Esophagus (tissue), 2 donors: ENCODE results near the gene NRXN3. TPM values are rescaled to one million over a fixed set of nuclear protein-coding genes. Genes with fewer than 3 reads are reported as not detected.

Experiments used
- H3K27ac ChIP-seq, 2 donors: one replicate each; pipeline ENCODE4 v1.5.1; 2013; ENCODE audit warnings: low read depth in 2 of 2, mild to moderate bottlenecking in 2 of 2, inconsistent platforms in 1 of 2, low read length in 1 of 2, moderate library complexity in 1 of 2
- H3K27me3 ChIP-seq, 2 donors: one replicate each; pipeline ENCODE4 v1.6.1; 2013; ENCODE audit warnings: low read length in 2 of 2, control low read depth in 1 of 2, mild to moderate bottlenecking in 1 of 2; ENCODE audit not compliant: insufficient read depth in 2 of 2, control insufficient read depth in 1 of 2
- H3K36me3 ChIP-seq, 2 donors: one replicate each; pipeline ENCODE4 v1.6.1; 2013; ENCODE audit warnings: low read length in 1 of 2; ENCODE audit not compliant: control insufficient read depth in 2 of 2, insufficient read depth in 2 of 2
- H3K4me1 ChIP-seq, 2 donors: one replicate each; pipeline ENCODE4 v1.6.1; 2013; ENCODE audit warnings: low read length in 1 of 2; ENCODE audit not compliant: control insufficient read depth in 2 of 2, insufficient read depth in 2 of 2
- H3K4me3 ChIP-seq, 2 donors: one replicate each; pipeline ENCODE4 v1.5.1; 2013; ENCODE audit warnings: low read length in 2 of 2, mild to moderate bottlenecking in 2 of 2, low read depth in 1 of 2, moderate library complexity in 1 of 2
- H3K9me3 ChIP-seq, 2 donors: one replicate each; pipeline ENCODE4 v1.6.1; 2013; ENCODE audit warnings: mild to moderate bottlenecking in 2 of 2, low read depth in 1 of 2, low read length in 1 of 2, moderate library complexity in 1 of 2; ENCODE audit not compliant: control insufficient read depth in 2 of 2, insufficient read depth in 1 of 2
- WGBS, 2 donors: extraction: QIAGEN DNeasy Blood & Tissue Kit; methylation state at CpG; one replicate each; pipeline ENCODE4 v1.1.7; 2013; 5-methylcytosine and 5-hydroxymethylcytosine counted together
- polyA plus RNA-seq, 2 donors: library from polyadenylated mRNA; stranded (reverse); fragments of 200-250 nt; gene quantifications; one replicate each; pipeline ENCODE4 v1.2.3, GENCODE V29; 2013
- donor health status: healthy with polysubstance abuse.
- donor health status: Bipolar disorder and iron deficiency.

Gene NRXN3
- polyA plus RNA-seq, 2 donors, result 1.7 to 2.2 TPM

DNA sequence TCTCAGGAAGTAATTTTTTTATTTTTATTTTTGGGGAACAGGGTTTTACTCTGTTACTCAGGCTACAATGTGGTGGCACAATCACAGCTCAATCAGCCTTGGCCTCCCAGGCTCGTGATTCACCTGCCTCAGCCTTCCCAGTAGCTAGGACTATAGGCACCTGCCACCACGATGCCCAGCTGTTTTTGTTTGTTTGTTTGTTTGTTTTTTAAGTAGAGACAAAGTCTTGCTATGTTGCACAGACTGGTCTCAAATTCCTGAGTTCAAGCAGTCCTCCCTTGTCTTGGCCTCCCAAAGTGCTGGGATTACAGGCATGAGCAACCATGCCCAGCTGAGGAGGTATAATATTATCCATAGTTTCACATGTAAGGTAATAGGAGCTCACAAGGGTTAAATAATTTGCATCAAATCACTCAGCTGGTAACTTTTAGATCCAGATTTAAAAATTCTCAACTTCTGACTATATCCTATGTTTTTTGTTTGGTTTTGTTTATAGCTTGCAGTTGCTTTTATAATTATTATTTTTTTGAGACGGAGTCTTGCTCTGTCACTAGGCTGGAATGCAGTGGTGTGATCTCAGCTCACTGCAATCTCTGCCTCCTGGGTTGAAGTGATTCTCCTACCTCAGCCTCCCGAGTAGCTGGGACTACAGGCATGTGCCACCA, 1411.9 kb downstream of the NRXN3 start:
- no peaks in the 10 kb centered on the region for H3K4me1 ChIP-seq
- H3K27me3 ChIP-seq, result no peaks in the 10 kb centered on the region
- no peaks in the 10 kb centered on the region for H3K36me3 ChIP-seq
- WGBS, 2 donors, result 66 to 74% methylated on average over 4 of the region's 4 CpGs
- no peak overlapping the region for H3K4me3 ChIP-seq
- H3K9me3 ChIP-seq, result no peaks in the 10 kb centered on the region
- H3K27ac ChIP-seq, result no peak overlapping the region

DNA sequence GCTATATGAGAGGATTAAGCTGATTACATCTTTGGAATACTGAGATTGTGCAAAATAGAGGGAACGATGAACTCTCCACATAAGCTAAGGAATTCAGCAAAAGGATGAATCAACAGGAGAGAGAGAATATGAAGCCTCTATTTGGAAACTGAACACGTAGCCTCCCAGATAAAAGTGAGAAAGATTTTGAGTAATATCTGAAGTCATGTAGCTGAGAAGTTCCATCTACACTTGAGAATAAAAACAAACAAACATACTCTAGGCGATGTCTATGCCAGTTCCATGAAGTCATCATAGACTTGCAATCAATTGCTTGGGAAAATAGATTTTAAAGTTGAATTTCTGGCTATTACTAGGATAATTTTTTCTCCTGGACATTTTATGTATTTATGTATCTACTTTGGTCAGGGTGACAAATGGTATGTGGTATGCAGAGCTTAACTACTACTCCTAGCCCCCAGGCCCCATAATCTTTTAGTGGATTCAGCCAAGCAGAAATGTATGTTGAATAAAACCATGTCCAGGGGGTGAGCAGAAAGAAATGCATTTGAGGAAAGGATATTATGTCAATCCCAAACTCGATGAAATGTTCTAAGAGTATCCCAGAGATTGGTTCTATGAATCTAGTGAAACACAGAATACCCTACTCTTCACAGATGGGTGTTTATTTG, 1413.7 kb downstream of the NRXN3 start:
- H3K4me3 ChIP-seq, result no peak overlapping the region
- 76 to 78% methylated on average over 4 of the region's 4 CpGs for WGBS, 2 donors
- H3K36me3 ChIP-seq, result no peaks in the 10 kb centered on the region
- H3K4me1 ChIP-seq, result no peaks in the 10 kb centered on the region
- H3K9me3 ChIP-seq, result no peaks in the 10 kb centered on the region
- H3K27ac ChIP-seq, result no peak overlapping the region
- H3K27me3 ChIP-seq, result no peaks in the 10 kb centered on the region

DNA sequence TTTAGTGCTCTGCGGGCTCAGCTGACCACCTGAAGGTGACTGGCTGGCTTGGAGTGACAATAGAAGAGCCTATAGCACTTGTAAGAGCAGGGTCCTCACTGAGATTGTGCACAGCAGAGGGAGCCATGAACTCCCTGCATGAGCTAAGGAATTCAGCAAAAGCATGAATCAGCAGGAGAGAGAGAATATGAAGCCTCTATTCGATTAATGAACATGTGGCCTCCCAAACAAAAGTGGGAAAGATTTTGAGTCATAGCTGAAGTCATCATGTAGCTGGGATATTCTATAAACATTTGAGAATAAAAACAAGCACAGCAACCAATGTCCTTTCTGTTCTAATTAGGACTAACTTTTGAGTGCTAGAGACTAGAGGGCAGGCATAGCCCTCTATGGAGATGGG, 1414.5 kb downstream of the NRXN3 start:
- no peak overlapping the region for H3K4me3 ChIP-seq
- H3K27ac ChIP-seq, result no peak overlapping the region
- H3K27me3 ChIP-seq, result no peaks in the 10 kb centered on the region
- no peaks in the 10 kb centered on the region for H3K9me3 ChIP-seq
- H3K36me3 ChIP-seq, result no peaks in the 10 kb centered on the region
- H3K4me1 ChIP-seq, result no peaks in the 10 kb centered on the region
- 58 to 73% methylated on average over 2 of the region's 2 CpGs for WGBS, 2 donors

DNA sequence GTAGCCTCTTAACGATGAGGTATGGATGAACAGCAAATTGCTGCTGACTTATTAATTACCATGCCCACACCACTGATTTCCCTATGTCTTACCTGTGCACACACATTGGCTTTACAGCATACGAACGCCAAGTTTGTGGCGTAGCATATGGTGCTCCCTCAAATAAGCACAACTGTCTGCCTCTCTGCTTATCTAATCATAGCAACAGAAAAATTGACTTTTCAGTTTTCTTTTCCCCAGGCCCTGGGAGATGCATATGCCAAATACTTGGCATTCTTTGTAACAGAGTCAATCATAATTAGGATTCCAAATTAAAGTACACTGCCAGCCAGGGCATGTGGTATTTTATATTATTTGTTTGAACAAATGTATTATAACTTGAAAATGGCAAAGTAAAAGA, 1415.7 kb downstream of the NRXN3 start:
- no peak overlapping the region for H3K4me3 ChIP-seq
- H3K27me3 ChIP-seq, result no peaks in the 10 kb centered on the region
- H3K9me3 ChIP-seq, result no peaks in the 10 kb centered on the region
- no peak overlapping the region for H3K27ac ChIP-seq
- 58 to 74% methylated on average over 4 of the region's 4 CpGs for WGBS, 2 donors
- no peaks in the 10 kb centered on the region for H3K4me1 ChIP-seq
- H3K36me3 ChIP-seq, result no peaks in the 10 kb centered on the region

DNA sequence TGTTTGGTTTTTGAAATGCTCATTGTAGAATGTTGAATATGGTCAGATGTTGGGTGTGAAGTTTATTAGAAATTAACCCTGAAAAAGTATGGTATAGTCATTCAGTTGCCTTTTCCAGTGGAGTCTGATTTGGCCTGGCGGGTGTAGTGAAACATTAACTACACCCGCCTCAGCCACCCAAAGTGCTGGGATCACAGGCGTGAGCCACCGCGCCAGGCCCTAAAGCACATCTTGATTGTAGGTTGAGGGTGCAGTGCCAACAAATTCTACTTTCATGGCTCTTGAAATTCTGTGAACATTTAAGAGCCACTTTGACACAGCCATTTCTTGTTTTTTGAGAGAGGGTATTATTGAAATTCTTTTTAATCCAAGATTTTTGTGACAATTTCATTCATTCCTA, 1416.2 kb downstream of the NRXN3 start:
- Histone ChIP-seq H3K9me3 (no peaks in the 10 kb centered on the region), H3K27me3 (no peaks in the 10 kb centered on the region), H3K4me3 (no peak overlapping the region), H3K27ac (no peak overlapping the region), H3K4me1 (no peaks in the 10 kb centered on the region), H3K36me3 (no peaks in the 10 kb centered on the region)
- WGBS, 2 donors, result 86% methylated on average over 5 of the region's 5 CpGs

DNA sequence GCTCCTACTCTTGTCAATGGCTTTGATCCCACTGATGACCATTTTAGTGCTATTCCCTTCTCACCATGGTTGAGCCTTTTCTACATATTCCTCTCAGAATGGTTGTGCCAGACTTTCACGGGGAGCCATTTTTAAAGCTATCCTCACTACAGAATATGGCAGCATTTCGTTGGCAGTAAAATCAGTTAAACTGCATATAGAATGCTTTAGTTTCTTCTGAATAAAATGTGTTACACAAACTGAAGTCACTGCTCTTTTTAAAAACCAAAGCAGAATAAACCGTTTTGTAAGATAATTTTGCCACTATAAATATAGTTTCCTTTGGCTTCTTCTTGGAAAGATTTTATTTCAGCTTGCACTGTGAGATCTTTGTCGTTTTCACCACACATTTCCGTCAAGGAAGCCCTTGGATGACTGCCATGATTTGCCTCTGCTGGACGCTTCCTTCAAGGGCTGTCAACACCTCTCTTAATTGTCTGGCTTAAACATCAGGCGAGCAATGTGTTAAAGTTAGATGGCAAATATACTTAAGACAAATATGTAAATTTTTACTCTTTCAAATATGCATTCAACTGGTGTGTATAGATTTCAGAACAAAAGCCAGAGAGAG, 1416.9 kb downstream of the NRXN3 start:
- H3K4me3 ChIP-seq, result no peak overlapping the region
- no peaks in the 10 kb centered on the region for H3K4me1 ChIP-seq
- H3K36me3 ChIP-seq, result no peaks in the 10 kb centered on the region
- no peaks in the 10 kb centered on the region for H3K9me3 ChIP-seq
- H3K27ac ChIP-seq, result no peak overlapping the region
- H3K27me3 ChIP-seq, result no peaks in the 10 kb centered on the region
- whole genome bisulfite sequencing, 2 donors, result 53 to 60% methylated on average over 7 of the region's 7 CpGs

DNA sequence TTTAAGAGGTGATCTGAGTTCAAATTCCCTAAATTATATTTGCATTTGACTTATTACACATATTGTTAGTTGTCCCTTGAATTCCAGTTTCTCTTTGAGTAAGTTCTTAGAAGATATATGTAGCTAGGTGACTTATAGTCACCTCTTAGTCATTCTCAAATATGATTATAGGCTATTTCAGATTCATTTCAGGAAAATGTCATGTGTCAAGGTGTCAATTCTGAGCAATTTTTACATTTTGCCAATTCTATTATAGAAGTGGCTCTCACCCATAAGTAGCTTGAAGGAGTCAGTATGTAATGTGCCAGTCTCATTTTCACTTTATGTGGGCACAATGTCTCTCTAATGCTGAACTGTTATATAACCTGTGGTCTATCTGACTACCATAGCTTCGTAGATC, 1417.7 kb downstream of the NRXN3 start:
- no peak overlapping the region for H3K4me3 ChIP-seq

DNA sequence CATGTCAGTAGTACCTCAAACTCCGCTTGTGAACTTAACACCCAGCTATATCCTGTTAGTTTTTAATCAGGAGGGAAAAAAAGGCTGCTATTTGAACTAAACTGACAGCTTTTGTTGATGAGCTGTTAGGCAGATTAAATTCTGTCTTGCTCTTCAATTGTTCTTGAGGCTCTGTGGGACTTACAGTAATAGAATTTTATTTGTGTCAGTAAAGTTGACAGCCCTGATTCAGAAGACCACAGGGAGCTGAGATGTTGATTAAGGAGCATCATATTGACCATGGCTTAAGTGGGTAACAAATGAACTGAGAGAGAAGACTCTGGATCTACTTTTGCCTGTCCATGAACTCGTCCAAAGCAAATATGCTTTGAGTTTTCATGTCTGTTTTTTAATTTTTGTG, 1418.2 kb downstream of the NRXN3 start:
- WGBS, 2 donors, result 72 to 74% methylated on average over 2 of the region's 2 CpGs
- Histone ChIP-seq H3K4me3 (no peak overlapping the region), H3K27ac (no peak overlapping the region), H3K27me3 (no peaks in the 10 kb centered on the region), H3K36me3 (no peaks in the 10 kb centered on the region), H3K4me1 (no peaks in the 10 kb centered on the region), H3K9me3 (no peaks in the 10 kb centered on the region)

More for the DNA sequence above, 1417.7 kb downstream of the NRXN3 start:
- Histone ChIP-seq H3K4me1 (no peaks in the 10 kb centered on the region), H3K36me3 (no peaks in the 10 kb centered on the region), H3K27ac (no peak overlapping the region), H3K9me3 (no peaks in the 10 kb centered on the region), H3K27me3 (no peaks in the 10 kb centered on the region)
- 71 to 79% methylated on average over 1 of the region's 1 CpG for WGBS, 2 donors

DNA sequence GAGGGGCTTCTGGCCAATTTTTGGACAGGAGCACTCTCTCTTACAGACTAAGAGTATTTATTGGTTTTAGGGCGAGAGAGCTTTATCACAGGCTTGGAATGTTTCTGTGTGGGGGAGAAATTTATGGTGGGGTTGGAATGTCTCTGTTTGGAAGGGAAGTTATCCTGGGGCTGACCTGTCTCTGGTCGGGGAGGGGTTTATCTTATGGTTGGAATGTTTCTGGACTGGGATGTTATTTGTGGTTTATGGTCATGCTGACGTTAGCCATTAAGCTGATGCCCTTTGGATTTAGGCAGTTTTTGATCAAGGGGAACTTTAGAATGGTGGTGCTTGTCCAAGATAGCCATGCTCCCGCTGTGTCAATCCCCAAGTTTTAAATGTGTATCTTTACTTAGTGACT, 1426.4 kb downstream of the NRXN3 start:
- Histone ChIP-seq H3K4me3 (no peak overlapping the region), H3K27me3 (no peaks in the 10 kb centered on the region), H3K9me3 (no peaks in the 10 kb centered on the region), H3K36me3 (no peaks in the 10 kb centered on the region), H3K27ac (no peak overlapping the region), H3K4me1 (no peaks in the 10 kb centered on the region)
- WGBS, 2 donors, result 82 to 85% methylated on average over 4 of the region's 4 CpGs

DNA sequence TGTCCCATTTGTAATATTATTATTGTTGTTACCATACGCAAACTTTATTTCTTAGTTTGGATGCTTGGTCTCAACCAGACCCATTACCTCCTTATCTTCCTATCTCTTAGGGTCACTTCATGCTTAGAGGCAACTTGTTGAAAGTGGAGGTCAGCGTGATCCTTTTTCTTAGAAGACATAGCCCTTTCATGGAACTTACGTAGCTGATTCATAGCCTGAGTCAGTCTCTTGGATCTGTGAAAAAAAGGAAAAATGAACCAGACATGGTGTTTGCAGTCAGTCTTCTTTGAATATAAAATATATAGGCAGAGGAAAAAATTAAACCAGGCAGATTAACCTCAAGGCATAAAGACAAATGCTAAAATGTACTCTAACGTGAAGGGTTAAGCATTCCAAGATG, 1427.4 kb downstream of the NRXN3 start:
- 92 to 94% methylated on average over 4 of the region's 4 CpGs for WGBS, 2 donors
- H3K36me3 ChIP-seq, result no peaks in the 10 kb centered on the region

More for the DNA sequence above, 1427.4 kb downstream of the NRXN3 start:
- H3K4me1 ChIP-seq, result no peaks in the 10 kb centered on the region
- H3K9me3 ChIP-seq, result no peaks in the 10 kb centered on the region
- H3K27ac ChIP-seq, result no peak overlapping the region
- no peak overlapping the region for H3K4me3 ChIP-seq
- H3K27me3 ChIP-seq, result no peaks in the 10 kb centered on the region
